ENCODE results near the gene DDX41. TPM values are rescaled to one million over a fixed set of nuclear protein-coding genes. Genes with fewer than 3 reads are reported as not detected.

Gene DDX41
- total and polyA plus RNA-seq, 2 of the 13 experiments (the other 11 are each of a cell fraction or from before 2014, with no cell fraction given): 62.8 to 105 TPM

DNA sequence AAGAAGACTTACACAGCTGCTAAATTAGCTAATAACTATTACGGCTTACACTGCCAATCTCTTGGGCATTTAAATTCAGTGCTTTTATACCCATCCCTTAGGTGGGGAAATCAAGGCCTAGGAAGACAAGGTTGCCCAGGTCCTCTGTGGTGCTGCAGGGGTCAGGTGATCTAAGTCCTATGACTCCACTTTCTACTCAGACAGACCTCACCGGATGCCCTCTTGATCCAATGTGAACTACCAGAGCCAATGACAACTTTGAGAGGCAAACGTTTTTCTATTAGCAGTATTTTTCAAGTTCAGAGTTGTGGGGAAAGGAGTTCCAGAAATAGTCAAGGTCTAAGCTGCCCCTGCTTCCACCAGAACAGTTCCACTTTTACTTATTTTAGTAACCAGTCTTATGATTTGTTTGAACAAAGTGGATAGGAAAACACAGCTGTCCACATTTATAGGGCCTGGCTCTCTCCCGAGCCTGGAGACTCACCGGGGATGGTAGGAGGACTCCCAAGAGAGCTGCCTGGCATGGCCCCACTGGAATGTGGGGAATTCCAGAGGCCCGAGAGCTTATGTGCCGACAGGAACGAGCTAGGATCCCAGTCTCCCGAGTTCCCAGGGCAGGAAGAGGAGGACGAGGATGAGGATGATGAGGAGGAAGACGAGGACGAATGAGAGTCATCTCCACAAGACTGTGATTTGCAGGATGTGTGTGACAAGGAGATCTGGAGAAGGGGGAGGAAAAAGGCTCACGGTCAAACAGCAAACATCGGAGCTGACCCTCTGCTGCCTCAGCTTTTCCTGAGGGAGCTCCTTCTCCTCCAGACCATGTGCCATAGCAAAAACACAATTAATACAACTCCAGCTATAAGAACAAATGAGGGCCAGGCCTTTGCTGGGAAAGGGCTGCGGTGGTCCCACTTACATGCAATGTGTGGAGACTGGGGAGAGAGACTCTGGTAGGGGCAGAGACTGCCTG is 20.9 kb upstream of the DDX41 start:
- Histone ChIP-seq H2AFZ (ENCODE audit: low read length) (no peak overlapping the region), H3K4me2 (ENCODE audit: low read depth, low read length) (no peak overlapping the region), H3K9ac (ENCODE audit: insufficient read depth, low read depth, low read length) (no peak overlapping the region), H3K27me3 (ENCODE audit: control insufficient read depth in 1 of 2, insufficient read depth in 2 of 2, low read length in 2 of 2) (no peaks in the 10 kb centered on the region), H3K36me3 (replicated peaks in 1 of 2; ENCODE audit: control insufficient read depth in 1 of 2, insufficient read depth in 2 of 2, low read length in 2 of 2) (peaks cover 33 to 77% of the 10 kb centered on the region in 2 experiments), H3K79me2 (ENCODE audit: insufficient read depth, low read length) (peaks cover 19% of the 10 kb centered on the region), H3K27ac (ENCODE audit: extremely low read length, insufficient read depth, low read length) (no peak overlapping the region), H4K20me1 (ENCODE audit: insufficient read depth, low read length) (peaks cover 5% of the 10 kb centered on the region; the same call in 1 of the 2 replicates), H3K4me1 (ENCODE audit: insufficient read depth, low read length) (no peaks in the 10 kb centered on the region), H3K4me3 (replicated peaks in 1 of 3; ENCODE audit: insufficient read depth in 1 of 3, low read depth in 2 of 3, low read length in 3 of 3) (no peak overlapping the region), H3K9me3 (ENCODE audit: low read length) (no peaks in the 10 kb centered on the region)
- no peak for TF ChIP-seq ZNF660 (CRISPR knock-in tag; IDR thresholded peaks at IDR 0.05; ENCODE audit: borderline replicate concordance, low read depth)
- TF ChIP-seq ZSCAN31 (CRISPR knock-in tag; IDR thresholded peaks at IDR 0.05; ENCODE audit: low read depth): no peak
- TF ChIP-seq, protein P1, sequence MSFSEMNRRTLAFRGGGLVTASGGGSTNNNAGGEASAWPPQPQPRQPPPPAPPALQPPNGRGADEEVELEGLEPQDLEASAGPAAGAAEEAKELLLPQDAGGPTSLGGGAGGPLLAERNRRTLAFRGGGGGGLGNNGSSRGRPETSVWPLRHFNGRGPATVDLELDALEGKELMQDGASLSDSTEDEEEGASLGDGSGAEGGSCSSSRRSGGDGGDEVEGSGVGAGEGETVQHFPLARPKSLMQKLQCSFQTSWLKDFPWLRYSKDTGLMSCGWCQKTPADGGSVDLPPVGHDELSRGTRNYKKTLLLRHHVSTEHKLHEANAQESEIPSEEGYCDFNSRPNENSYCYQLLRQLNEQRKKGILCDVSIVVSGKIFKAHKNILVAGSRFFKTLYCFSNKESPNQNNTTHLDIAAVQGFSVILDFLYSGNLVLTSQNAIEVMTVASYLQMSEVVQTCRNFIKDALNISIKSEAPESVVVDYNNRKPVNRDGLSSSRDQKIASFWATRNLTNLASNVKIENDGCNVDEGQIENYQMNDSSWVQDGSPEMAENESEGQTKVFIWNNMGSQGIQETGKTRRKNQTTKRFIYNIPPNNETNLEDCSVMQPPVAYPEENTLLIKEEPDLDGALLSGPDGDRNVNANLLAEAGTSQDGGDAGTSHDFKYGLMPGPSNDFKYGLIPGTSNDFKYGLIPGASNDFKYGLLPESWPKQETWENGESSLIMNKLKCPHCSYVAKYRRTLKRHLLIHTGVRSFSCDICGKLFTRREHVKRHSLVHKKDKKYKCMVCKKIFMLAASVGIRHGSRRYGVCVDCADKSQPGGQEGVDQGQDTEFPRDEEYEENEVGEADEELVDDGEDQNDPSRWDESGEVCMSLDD (CRISPR knock-in tag; IDR thresholded peaks at IDR 0.05; ENCODE audit: borderline replicate concordance): no peak
- TF ChIP-seq, protein P2, sequence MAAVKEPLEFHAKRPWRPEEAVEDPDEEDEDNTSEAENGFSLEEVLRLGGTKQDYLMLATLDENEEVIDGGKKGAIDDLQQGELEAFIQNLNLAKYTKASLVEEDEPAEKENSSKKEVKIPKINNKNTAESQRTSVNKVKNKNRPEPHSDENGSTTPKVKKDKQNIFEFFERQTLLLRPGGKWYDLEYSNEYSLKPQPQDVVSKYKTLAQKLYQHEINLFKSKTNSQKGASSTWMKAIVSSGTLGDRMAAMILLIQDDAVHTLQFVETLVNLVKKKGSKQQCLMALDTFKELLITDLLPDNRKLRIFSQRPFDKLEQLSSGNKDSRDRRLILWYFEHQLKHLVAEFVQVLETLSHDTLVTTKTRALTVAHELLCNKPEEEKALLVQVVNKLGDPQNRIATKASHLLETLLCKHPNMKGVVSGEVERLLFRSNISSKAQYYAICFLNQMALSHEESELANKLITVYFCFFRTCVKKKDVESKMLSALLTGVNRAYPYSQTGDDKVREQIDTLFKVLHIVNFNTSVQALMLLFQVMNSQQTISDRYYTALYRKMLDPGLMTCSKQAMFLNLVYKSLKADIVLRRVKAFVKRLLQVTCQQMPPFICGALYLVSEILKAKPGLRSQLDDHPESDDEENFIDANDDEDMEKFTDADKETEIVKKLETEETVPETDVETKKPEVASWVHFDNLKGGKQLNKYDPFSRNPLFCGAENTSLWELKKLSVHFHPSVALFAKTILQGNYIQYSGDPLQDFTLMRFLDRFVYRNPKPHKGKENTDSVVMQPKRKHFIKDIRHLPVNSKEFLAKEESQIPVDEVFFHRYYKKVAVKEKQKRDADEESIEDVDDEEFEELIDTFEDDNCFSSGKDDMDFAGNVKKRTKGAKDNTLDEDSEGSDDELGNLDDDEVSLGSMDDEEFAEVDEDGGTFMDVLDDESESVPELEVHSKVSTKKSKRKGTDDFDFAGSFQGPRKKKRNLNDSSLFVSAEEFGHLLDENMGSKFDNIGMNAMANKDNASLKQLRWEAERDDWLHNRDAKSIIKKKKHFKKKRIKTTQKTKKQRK (IDR thresholded peaks at IDR 0.05; ENCODE audit: low read length): no peak
- TF ChIP-seq ZSCAN9 (CRISPR knock-in tag; IDR thresholded peaks at IDR 0.05; ENCODE audit: borderline replicate concordance): no peak
- TF ChIP-seq, protein P3, sequence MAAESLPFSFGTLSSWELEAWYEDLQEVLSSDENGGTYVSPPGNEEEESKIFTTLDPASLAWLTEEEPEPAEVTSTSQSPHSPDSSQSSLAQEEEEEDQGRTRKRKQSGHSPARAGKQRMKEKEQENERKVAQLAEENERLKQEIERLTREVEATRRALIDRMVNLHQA (CRISPR knock-in tag; IDR thresholded peaks at IDR 0.05): no peak
- no peak for ATAC-seq
- FAIRE-seq: no peak
- ChIA-PET POLR2A (no interaction called here), CTCF (ENCODE audit: low intra/inter-chr PET ratio, low total read pairs) (no interaction called here)
- intact Hi-C loops (cut with micrococcal nuclease; ENCODE audit: unreplicated experiment) (no loop called here), in situ Hi-C loops (cut with HindIII; ENCODE audit: extremely low pct_ligation_motif_present, low pct_unique_long_range_greater_than_20kb) (no loop called here)
- 84% methylated on average over 15 of the region's 15 CpGs for WGBS (ENCODE audit: low lambda C conversion rate)
- DNase-seq (ENCODE audit: low spot score): no peak
- BruUV-seq (replicated peaks): no TSS peak

Measured in HepG2 (cell line).